ENCODE measurements around the gene EWSR1.

DNA sequence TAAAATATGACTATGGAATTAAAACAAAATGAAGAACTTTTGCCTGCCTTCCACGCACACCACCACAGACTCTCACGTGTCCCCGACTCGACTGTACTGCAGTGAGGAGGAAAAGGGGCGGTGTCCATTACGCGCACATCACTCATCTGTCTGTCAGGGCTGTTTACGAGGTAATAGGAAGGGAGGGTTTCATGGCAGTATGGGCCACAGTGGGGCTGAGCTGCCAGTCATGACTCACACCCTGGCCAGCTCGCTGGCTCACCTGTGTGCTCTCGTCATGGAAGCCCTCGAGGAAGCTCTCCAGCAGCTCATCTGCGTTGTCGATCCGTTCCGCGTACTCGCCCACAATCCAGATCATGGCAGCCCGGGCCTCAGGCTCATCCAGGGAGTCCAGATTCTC lies 80.9 kb downstream of the EWSR1 start:
- TF ChIP-seq, protein P1, sequence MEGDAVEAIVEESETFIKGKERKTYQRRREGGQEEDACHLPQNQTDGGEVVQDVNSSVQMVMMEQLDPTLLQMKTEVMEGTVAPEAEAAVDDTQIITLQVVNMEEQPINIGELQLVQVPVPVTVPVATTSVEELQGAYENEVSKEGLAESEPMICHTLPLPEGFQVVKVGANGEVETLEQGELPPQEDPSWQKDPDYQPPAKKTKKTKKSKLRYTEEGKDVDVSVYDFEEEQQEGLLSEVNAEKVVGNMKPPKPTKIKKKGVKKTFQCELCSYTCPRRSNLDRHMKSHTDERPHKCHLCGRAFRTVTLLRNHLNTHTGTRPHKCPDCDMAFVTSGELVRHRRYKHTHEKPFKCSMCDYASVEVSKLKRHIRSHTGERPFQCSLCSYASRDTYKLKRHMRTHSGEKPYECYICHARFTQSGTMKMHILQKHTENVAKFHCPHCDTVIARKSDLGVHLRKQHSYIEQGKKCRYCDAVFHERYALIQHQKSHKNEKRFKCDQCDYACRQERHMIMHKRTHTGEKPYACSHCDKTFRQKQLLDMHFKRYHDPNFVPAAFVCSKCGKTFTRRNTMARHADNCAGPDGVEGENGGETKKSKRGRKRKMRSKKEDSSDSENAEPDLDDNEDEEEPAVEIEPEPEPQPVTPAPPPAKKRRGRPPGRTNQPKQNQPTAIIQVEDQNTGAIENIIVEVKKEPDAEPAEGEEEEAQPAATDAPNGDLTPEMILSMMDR (IDR thresholded peaks at IDR 0.05; ENCODE audit: borderline replicate concordance, extremely low read depth, low read length, poor library complexity, severe bottlenecking) = no peak
- no peak for TF ChIP-seq EZH2 (IDR thresholded peaks at IDR 0.05; ENCODE audit: borderline replicate concordance, low read depth, low read length, severe bottlenecking)

All from DND-41 (cell line).